Aorta (tissue), 5 donors: ENCODE results near the gene PPP2R1A. TPM values are rescaled to one million over a fixed set of nuclear protein-coding genes. Genes with fewer than 3 reads are reported as not detected.
"Not testable (repeated sequence)": the region's sequence is repeated elsewhere in the genome, so short reads cannot be mapped to it uniquely, and the experiment has no call there.

Experiments used
- ATAC-seq: fragments of 200-7000 bp; cut with Tn5 transposase; one replicate; pipeline ENCODE4 v1.9.1; 2022; ENCODE audit warnings: moderate library complexity; ENCODE audit not compliant: low FRiP score
- DNase-seq, 2 donors: peaks; one replicate each; pipeline ENCODE4 v3.0.0-alpha.2; 2020
- H3K27ac ChIP-seq, 2 donors: one replicate each; pipeline ENCODE4 v1.5.1; 2013; ENCODE audit warnings: low read length in 2 of 2, mild to moderate bottlenecking in 2 of 2, moderate library complexity in 2 of 2, control low read depth in 1 of 2, inconsistent platforms in 1 of 2, low read depth in 1 of 2
- H3K27me3 ChIP-seq, 2 donors: one replicate each; pipeline ENCODE4 v1.6.1; 2013; ENCODE audit warnings: control low read depth in 1 of 2, low read length in 1 of 2, mild to moderate bottlenecking in 1 of 2, moderate library complexity in 1 of 2; ENCODE audit not compliant: insufficient read depth in 2 of 2, control insufficient read depth in 1 of 2
- H3K36me3 ChIP-seq, 2 donors: one replicate each; pipeline ENCODE4 v1.6.1; 2013; ENCODE audit warnings: control low read depth in 1 of 2, low read length in 1 of 2, mild to moderate bottlenecking in 1 of 2; ENCODE audit not compliant: insufficient read depth in 2 of 2, control insufficient read depth in 1 of 2
- H3K4me1 ChIP-seq, 2 donors: one replicate each; pipeline ENCODE4 v1.6.1; 2013; ENCODE audit warnings: low read length in 2 of 2, control low read depth in 1 of 2, mild to moderate bottlenecking in 1 of 2, moderate library complexity in 1 of 2; ENCODE audit not compliant: insufficient read depth in 2 of 2, control insufficient read depth in 1 of 2
- H3K4me3 ChIP-seq, 2 donors: one replicate each; pipeline ENCODE4 v1.5.1; 2013; ENCODE audit warnings: low read length in 2 of 2, control low read depth in 1 of 2, mild to moderate bottlenecking in 1 of 2
- H3K9me3 ChIP-seq: one replicate; pipeline ENCODE4 v1.6.1; 2013; ENCODE audit warnings: mild to moderate bottlenecking, low read length; ENCODE audit not compliant: control insufficient read depth
- WGBS, 2 donors: extraction: QIAGEN DNeasy Blood & Tissue Kit; methylation state at CpG; one replicate each; pipeline ENCODE4 v1.1.7; 2013; 5-methylcytosine and 5-hydroxymethylcytosine counted together
- intact Hi-C, 2 donors: fragments of 100-400 bp; cut with DNase I; formaldehyde crosslinking; loops; one replicate each; pipeline versions ENCODE4 v1.14.2 to v1.15.0; 2022
- polyA plus RNA-seq, 2 donors: library from polyadenylated mRNA; stranded (reverse); fragments of 200-250 nt; gene quantifications; one replicate each; pipeline ENCODE4 v1.2.3, GENCODE V29; 2013
- total RNA-seq, 2 donors: library from RNA; stranded (reverse); fragmentation: NEBNext Ultra II Directional; extraction: Animal tissue kit (Norgen Biotek cat#: 25700); gene quantifications; one replicate each; pipeline ENCODE4 v1.2.1, GENCODE V29; 2021
- donor health status: healthy with polysubstance abuse.
- donor health status: Bipolar disorder and iron deficiency.
- donor health status: DM: no; HTN: no; CAD: no.
- donor health status: DM: no; HTN: no; CAD: no.
- donor health status: DM: yes; HTN: yes; CAD: no.

The PPP2R1A gene
- total and polyA plus RNA-seq, 4 donors: 50.2 to 178 (median 133) TPM

DNA sequence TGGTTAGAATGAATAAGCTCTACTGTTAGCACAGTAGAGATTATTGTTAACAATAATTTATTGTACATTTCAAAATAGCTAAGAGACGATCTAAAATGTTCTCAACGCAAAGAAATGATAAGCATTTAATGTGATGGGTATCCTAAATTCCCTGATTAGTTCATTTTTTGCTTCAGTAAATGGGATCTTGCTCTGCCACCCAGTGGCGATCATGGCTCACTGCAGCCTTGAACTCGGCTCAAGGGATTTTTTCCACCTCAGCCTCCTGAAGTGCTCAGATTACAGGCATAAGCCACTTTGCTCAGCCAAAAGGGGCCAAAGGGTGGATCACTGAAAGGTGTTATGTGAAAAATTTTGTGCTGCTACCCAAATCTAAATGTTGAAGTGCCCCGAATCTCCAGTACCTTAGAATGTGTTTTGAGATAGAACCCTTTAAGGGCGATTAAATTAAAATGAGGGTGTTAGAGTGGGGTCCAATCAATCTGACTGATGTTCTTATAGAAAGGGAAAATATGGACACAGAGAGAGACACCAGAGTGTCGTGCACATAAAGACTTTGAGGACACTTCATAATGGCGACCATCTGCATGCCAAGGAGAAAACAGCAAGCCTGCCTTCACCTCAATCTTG lies 48.0 kb downstream of the PPP2R1A start:
- no peak overlapping the region for H3K4me3 ChIP-seq

DNA sequence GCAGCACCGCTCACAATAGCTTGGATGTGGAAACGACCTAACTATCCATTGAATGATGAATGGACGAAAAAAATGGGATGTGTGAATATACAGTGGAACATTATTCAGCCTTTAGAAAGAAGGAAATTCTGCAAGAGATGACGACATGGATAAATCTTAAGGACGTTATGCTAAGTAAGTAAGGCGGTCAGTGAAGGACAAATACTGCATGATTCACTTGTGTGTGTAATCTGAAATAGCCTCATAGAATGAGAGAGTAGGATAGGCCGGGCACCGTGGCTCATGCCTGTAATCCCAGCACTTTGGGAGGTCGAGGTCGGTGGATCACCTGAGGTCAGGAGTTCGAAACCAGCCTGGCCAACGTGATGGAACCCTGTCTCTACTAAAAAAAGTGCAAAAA lies 54.2 kb downstream of the PPP2R1A start:
- ATAC-seq (no peak), DNase-seq (no peak)
- WGBS, 2 donors: 64 to 83% methylated on average over 12 of the region's 12 CpGs
- H3K36me3 ChIP-seq: no peaks in the 10 kb centered on the region
- H3K9me3 ChIP-seq: no peaks in the 10 kb centered on the region
- no peaks in the 10 kb centered on the region for H3K4me1 ChIP-seq
- intact Hi-C loops: no loop called here
- H3K27ac ChIP-seq: no peak overlapping the region
- H3K27me3 ChIP-seq: no peaks in the 10 kb centered on the region
- H3K4me3 ChIP-seq: no peak overlapping the region

More for the DNA sequence above, 48.0 kb downstream of the PPP2R1A start:
- peak; percentile 78 for ATAC-seq
- no peaks in the 10 kb centered on the region for H3K27me3 ChIP-seq
- no peaks in the 10 kb centered on the region for H3K36me3 ChIP-seq
- intact Hi-C loops: loop anchor here in 1 of 2 donors (2.0 kb wide), 1 partner anchor 99 kb away; the partner anchor contains the start of gene ZNF616
- 11 to 13% methylated on average over 8 of the region's 8 CpGs for WGBS, 2 donors
- H3K9me3 ChIP-seq: no peaks in the 10 kb centered on the region
- H3K4me1 ChIP-seq: no peaks in the 10 kb centered on the region
- peak in 1 of 2 donors; percentile 63 for DNase-seq
- H3K27ac ChIP-seq: no peak overlapping the region

DNA sequence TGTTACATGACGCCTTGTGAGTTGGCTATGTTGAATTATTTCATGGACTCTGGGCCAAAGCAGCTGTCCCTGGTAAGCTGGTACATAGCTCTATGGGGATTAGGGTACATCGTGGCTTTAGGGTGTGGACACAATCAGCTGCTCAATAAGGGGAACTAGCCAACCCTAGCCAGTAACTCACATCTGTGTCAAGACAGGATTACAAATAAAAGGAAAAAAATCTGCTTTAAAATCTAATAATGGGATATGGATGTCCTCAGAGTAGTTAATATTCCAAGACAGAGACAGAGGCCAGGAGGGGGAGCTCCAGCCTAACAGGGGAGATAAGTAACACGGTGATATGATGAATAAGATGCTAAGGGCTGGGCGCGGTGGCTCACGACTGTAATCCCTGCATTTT lies 58.4 kb downstream of the PPP2R1A start:
- intact Hi-C loops: no loop called here
- H3K27me3 ChIP-seq: no peaks in the 10 kb centered on the region
- no peak overlapping the region for H3K27ac ChIP-seq
- DNase-seq: peak; percentile 73 to 82
- no peak for ATAC-seq
- no peaks in the 10 kb centered on the region for H3K4me1 ChIP-seq
- H3K36me3 ChIP-seq: no peaks in the 10 kb centered on the region
- H3K4me3 ChIP-seq: no peak overlapping the region
- 13 to 14% methylated on average over 6 of the region's 6 CpGs for WGBS, 2 donors
- H3K9me3 ChIP-seq: no peaks in the 10 kb centered on the region

DNA sequence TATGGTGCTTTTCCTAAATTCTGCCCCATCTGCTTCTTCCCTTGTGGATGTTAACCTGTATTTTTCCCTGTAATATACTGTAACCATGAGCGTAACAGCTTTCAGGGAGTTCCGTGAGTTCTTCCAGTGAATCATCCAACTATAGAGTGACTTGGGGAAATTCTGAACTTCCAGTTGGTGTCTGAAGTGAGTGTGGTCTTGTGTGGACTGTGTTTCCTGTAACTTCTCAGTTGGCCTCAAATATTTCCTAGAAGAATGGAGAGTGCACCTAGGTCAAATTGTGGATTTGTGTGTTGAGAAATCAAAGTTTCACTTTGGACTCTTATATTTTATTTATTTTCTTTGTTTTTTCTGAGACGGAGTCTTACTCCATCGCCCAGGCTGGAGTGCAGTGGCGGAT lies 68.6 kb downstream of the PPP2R1A start:
- no peaks in the 10 kb centered on the region for H3K27me3 ChIP-seq
- 94% methylated on average over 5 of the region's 5 CpGs for WGBS, 2 donors
- H3K9me3 ChIP-seq: no peaks in the 10 kb centered on the region
- H3K4me3 ChIP-seq: no peak overlapping the region
- DNase-seq: no peak
- ATAC-seq: no peak
- H3K4me1 ChIP-seq: no peaks in the 10 kb centered on the region
- H3K27ac ChIP-seq: no peak overlapping the region
- intact Hi-C loops: no loop called here
- H3K36me3 ChIP-seq: no peaks in the 10 kb centered on the region

DNA sequence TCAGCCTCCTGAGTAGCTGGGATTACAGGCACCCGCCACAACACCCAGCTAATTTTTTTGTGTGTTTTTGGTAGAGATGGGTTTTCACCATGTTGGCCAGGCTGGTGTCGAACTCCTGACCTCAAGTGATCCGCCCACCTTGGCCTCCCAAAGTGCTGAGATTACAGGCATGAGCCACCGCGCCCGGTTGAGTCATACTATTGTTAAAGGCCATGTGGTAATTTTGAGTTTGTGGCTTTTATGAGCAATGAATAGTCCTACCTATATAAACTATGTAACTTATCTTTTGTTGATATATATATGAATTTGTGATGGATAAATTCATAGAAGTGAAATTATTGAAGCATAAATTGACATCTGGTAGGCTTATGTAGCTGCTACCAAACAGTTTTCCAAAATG lies 75.7 kb downstream of the PPP2R1A start:
- DNase-seq, H3K4me1 ChIP-seq, ATAC-seq, H3K36me3 ChIP-seq, H3K9me3 ChIP-seq, H3K27ac ChIP-seq, H3K4me3 ChIP-seq, H3K27me3 ChIP-seq, intact Hi-C loops: not testable (repeated sequence)
- 94 to 95% methylated on average over 6 of the region's 6 CpGs for WGBS, 2 donors

DNA sequence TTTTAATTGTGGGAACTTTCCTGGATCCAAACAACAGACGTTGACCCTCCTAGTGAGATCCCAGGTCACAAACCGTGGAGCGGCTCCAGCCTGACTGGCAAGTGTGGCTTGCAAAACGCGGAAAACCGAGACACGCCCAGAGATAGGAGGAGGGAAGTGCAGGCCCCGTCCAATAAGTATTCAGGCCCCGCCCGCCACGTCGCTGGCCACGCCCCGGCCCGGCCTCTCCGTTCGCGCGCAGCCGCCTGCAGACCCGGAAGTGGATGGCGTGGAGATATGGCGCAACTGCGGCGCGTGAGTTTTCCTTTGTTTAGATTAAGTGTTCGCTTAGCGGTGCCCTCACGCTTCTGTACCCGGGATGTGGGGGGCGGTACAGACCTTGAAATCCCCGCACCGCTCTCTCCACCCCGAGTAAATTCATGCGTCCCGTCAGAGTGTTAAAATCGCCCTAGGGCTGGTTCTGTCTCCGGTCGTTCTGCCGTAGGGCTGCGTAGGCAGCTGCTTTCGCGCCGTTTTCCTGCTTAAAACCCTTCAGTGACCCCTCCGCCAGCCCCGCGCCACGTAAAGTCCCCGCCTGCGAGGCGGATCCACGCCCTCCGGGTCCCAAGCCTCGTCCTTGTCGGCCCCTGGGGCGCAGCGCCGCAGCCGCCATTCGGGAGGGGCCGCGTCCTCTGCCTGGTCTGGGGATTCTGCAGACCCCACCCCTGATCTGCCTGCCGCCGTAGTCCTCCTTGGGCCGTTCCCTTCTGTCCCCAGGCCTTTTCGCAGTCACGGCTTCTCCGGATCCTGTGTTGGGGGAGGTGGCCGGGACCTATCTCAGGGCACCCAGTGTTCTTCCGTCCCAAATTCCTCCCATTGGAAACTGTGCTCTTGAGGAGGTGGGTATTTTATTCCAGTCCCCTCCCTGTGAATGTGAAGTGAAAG lies 79.7 kb downstream of the PPP2R1A start, which contains the start of gene ZNF766:
ZNF766 (plus strand) TSS at position 250 of the 924 bp plus-strand sequence; CDS start at position 277, 27 bp downstream.
- Histone ChIP-seq H3K27ac (peak within 1 kb of the TSS; percentile 52 to 63), H3K36me3 (no peaks in the 10 kb centered on the region), H3K9me3 (no peaks in the 10 kb centered on the region), H3K27me3 (no peaks in the 10 kb centered on the region), H3K4me1 (no peaks in the 10 kb centered on the region), H3K4me3 (peak within 1 kb of the TSS; percentile 63 to 72)
- 0% methylated on average over 70 of the region's 70 CpGs for whole genome bisulfite sequencing, 2 donors
- ATAC-seq: peak; percentile 100
- intact Hi-C loops: no loop called here
- peak; percentile 98 to 99 for DNase-seq

DNA sequence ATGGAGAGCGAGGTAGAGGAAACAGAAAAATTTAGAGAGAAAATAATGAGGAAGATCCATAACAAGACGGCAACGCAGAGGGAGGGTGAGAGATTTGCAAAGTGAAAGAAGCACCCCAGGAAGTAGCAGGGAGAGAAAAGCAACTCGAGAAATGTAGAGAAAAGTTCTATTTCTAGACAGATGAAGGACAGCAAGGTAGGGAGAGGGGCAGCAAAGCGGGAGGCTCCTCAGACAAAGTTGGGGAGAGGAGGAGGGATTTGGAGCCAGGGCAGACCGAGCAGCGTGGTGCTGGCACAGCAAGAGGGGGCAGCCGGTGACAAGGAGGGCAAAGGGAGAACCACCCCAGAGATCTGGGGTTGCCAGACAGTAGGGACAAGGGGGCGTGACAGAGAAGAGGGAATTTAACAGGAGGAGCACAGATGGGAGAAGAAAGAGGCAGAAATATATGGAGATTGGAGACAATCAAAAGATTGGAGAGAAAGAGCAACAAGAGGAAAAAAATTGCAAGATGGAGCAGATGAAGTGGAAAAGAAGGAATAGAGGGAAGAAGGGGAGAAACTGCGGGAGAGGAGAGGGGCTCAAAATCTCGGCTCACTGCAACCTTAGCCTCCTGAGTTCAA lies 80.5 kb downstream of the PPP2R1A start:
- Histone ChIP-seq H3K27ac (peak overlapping the region in 1 of 2 donors; percentile 7), H3K9me3 (no peaks in the 10 kb centered on the region), H3K4me1 (no peaks in the 10 kb centered on the region), H3K27me3 (no peaks in the 10 kb centered on the region), H3K4me3 (peak overlapping the region; percentile 63 to 72), H3K36me3 (no peaks in the 10 kb centered on the region)
- WGBS, 2 donors: 5% methylated on average over 11 of the region's 11 CpGs
- no peak for ATAC-seq
- DNase-seq: no peak
- intact Hi-C loops: no loop called here

DNA sequence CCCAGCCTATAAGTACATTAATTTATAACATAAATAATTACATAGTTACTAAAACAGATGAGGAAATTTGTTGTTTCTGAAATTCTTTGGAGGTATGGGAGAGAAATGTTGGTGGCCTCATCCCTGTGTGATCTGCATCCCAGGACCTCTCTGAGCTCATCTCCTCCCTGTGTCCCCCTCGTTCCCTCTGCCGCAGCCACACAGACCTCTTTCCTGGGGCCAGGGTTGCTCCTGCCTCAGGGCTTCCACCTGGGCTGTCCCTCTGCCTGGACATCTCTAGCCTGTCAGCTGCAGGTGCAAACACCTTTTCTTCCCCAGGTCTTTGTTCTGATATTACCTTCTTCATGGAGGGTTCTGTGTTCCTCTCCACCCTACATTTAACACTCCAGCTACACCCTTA lies 83.4 kb downstream of the PPP2R1A start:
- H3K4me3 ChIP-seq: no peak overlapping the region
- no peaks in the 10 kb centered on the region for H3K4me1 ChIP-seq
- no peaks in the 10 kb centered on the region for H3K9me3 ChIP-seq
- 96 to 98% methylated on average over 2 of the region's 2 CpGs for WGBS, 2 donors
- intact Hi-C loops: no loop called here
- no peak for DNase-seq
- no peak overlapping the region for H3K27ac ChIP-seq
- no peaks in the 10 kb centered on the region for H3K27me3 ChIP-seq
- no peak for ATAC-seq
- no peaks in the 10 kb centered on the region for H3K36me3 ChIP-seq
